ENCODE measurements around the gene SNAI1. TPM values are rescaled to one million over a fixed set of nuclear protein-coding genes. Genes with fewer than 3 reads are reported as not detected.

The SNAI1 gene
- total RNA-seq, 1 donor from 2014 or later: 26.4 TPM

DNA sequence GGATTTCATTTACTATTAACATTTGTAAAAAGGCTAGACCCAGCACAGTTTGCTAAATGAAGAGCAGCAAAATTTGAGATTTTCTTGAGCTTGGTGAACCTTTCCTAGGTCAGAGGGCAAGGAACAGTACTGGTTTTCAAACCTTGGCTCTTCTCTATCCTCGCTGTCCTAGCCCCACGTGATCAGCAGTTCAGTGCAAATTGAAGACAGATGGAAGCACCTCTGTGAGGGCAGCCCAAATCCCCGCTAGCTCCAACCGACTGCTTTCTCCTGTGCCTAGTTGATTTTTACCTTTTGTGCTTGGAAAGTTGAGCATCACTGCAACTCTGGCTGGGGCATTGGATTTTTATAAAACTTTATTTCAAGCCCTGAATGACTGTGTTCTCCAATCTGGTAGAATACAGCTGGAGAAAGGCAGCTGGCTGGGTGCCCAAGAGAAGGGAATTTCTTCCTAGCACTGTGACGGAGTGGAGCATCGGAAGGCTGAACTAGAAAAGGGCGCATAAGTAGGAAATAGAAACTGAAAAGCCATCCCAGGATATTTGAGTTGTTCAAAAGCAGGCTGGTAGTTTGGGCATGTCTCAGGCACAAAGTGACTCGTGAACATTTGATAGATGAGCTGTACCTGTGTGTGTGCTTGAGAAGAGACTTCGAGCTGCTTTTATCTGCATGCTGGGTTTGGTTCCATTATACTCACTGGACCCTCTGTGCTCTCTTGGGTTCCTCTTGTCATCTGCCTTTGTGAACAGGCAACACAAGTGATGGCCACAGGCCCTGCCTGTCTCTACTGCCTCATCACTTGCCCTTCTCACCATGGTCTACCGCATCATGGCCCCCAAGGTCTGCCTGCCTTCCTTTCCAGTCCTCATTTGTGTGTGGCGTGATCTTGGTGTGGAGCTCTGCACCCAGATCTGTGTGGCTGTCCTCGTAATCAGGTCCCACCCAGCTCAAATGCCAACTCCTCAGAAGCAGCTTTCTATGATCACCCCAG lies 44.3 kb upstream of the SNAI1 start:
- DNase-seq (ENCODE audit: low spot score): no peak
- Mint-ChIP-seq H3K4me3 (ENCODE audit: unreplicated experiment) (peak overlapping the region; percentile 97), H3K27me3 (ENCODE audit: unreplicated experiment) (peaks cover 5% of the 10 kb centered on the region), H3K9me3 (ENCODE audit: unreplicated experiment) (no peaks in the 10 kb centered on the region), H3K27ac (ENCODE audit: unreplicated experiment) (no peak overlapping the region), H3K4me1 (ENCODE audit: unreplicated experiment) (peaks cover 21% of the 10 kb centered on the region), H3K36me3 (ENCODE audit: low read depth, unreplicated experiment) (peaks cover 7% of the 10 kb centered on the region)
- TF ChIP-seq, protein P1, sequence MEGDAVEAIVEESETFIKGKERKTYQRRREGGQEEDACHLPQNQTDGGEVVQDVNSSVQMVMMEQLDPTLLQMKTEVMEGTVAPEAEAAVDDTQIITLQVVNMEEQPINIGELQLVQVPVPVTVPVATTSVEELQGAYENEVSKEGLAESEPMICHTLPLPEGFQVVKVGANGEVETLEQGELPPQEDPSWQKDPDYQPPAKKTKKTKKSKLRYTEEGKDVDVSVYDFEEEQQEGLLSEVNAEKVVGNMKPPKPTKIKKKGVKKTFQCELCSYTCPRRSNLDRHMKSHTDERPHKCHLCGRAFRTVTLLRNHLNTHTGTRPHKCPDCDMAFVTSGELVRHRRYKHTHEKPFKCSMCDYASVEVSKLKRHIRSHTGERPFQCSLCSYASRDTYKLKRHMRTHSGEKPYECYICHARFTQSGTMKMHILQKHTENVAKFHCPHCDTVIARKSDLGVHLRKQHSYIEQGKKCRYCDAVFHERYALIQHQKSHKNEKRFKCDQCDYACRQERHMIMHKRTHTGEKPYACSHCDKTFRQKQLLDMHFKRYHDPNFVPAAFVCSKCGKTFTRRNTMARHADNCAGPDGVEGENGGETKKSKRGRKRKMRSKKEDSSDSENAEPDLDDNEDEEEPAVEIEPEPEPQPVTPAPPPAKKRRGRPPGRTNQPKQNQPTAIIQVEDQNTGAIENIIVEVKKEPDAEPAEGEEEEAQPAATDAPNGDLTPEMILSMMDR (IDR thresholded peaks at IDR 0.05; ENCODE audit: unreplicated experiment): no peak

DNA sequence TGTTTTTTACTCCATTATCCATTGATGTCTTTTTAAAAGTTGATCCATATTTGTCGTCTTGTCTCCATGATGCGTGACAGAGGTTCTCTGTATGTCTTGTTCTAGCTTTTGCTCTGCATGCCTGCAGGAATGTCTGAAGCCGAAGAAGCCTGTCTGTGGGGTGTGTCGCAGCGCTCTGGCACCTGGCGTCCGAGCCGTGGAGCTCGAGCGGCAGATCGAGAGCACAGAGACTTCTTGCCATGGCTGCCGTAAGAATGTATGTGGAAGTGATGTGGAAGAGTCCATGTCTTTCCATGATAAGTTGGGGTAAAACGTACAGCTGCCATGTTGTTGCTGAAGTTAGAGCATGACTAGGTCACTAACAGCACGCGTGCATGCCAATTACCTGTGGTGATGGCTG lies 41.3 kb upstream of the SNAI1 start:
- H3K4me1 Mint-ChIP-seq (ENCODE audit: unreplicated experiment): peaks cover 21% of the 10 kb centered on the region
- peaks cover 12% of the 10 kb centered on the region for H3K36me3 Mint-ChIP-seq (ENCODE audit: low read depth, unreplicated experiment)
- H3K4me3 Mint-ChIP-seq (ENCODE audit: unreplicated experiment): no peak overlapping the region
- peak overlapping the region; percentile 85 for H3K27ac Mint-ChIP-seq (ENCODE audit: unreplicated experiment)
- peaks cover 5% of the 10 kb centered on the region for H3K27me3 Mint-ChIP-seq (ENCODE audit: unreplicated experiment)
- TF ChIP-seq, protein P1 (IDR thresholded peaks at IDR 0.05; ENCODE audit: unreplicated experiment): no peak
- DNase-seq (ENCODE audit: low spot score): no peak
- no peaks in the 10 kb centered on the region for H3K9me3 Mint-ChIP-seq (ENCODE audit: unreplicated experiment)

DNA sequence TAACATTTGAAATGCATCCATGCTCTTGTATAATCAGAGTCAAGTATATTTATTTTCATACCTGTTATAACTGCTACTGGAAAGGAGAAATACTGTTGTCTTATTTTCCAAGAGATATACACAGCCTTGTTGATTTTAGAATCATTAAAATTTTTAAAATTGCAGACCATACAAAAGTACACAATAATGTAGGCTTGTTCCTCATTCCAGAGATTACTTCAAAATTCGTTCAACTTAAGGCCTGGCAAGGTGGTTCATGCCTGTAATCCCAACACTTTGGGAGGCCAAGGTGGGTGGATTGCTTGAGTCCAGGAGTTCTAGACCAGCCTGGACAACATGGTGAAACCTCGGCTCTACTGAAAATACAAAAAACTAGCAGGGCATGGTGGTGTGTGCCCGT lies 40.5 kb upstream of the SNAI1 start:
- TF ChIP-seq, protein P1 (IDR thresholded peaks at IDR 0.05; ENCODE audit: unreplicated experiment): no peak
- H3K27ac Mint-ChIP-seq (ENCODE audit: unreplicated experiment): no peak overlapping the region
- DNase-seq (ENCODE audit: low spot score): no peak
- no peaks in the 10 kb centered on the region for H3K9me3 Mint-ChIP-seq (ENCODE audit: unreplicated experiment)
- H3K36me3 Mint-ChIP-seq (ENCODE audit: low read depth, unreplicated experiment): peaks cover 16% of the 10 kb centered on the region
- H3K4me1 Mint-ChIP-seq (ENCODE audit: unreplicated experiment): peaks cover 14% of the 10 kb centered on the region
- no peak overlapping the region for H3K4me3 Mint-ChIP-seq (ENCODE audit: unreplicated experiment)
- H3K27me3 Mint-ChIP-seq (ENCODE audit: unreplicated experiment): peaks cover 2% of the 10 kb centered on the region

DNA sequence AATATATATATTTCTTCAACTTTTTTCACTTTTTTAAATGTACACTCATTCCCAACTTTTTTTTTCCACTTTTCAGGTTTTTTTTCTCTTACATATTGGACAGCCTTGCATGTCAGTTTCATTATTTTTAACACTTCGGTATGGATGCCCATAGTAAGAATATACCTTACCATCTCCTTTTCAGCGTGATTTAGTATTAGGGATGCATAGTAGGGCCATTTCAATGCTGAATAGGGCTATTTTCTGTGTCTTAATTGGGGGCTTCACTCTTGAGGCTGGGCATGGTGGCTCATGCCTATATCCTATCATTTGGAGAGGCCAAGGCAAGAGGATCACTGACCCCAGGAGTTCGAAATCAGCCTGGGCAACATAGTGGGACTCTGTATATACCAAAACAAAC lies 39.8 kb upstream of the SNAI1 start:
- Mint-ChIP-seq H3K27ac (ENCODE audit: unreplicated experiment) (no peak overlapping the region), H3K4me3 (ENCODE audit: unreplicated experiment) (no peak overlapping the region), H3K36me3 (ENCODE audit: low read depth, unreplicated experiment) (peaks cover 19% of the 10 kb centered on the region), H3K9me3 (ENCODE audit: unreplicated experiment) (no peaks in the 10 kb centered on the region), H3K4me1 (ENCODE audit: unreplicated experiment) (peaks cover 8% of the 10 kb centered on the region), H3K27me3 (ENCODE audit: unreplicated experiment) (peaks cover under 1% of the 10 kb centered on the region)
- no peak for DNase-seq (ENCODE audit: low spot score)
- TF ChIP-seq, protein P1 (IDR thresholded peaks at IDR 0.05; ENCODE audit: unreplicated experiment): no peak

DNA sequence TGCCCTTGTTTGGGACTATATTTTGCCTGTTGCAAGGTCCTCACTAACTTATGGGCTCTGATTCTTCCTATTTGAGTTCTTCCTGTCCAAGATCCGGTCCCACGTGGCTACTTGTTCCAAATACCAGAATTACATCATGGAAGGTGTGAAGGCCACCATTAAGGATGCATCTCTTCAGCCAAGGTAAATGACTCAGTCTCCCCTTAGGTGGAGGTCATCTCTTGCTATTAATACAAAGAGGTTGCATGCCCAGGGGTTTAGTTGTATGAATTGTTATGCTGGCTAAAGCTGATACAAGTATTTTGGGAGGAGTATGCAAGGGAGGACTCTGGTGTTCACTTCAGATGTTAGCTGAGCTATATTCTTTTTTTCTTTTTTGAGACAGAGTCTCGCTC lies 37.5 kb upstream of the SNAI1 start:
- H3K4me3 Mint-ChIP-seq (ENCODE audit: unreplicated experiment): peak overlapping the region; percentile 12
- H3K9me3 Mint-ChIP-seq (ENCODE audit: unreplicated experiment): no peaks in the 10 kb centered on the region
- H3K4me1 Mint-ChIP-seq (ENCODE audit: unreplicated experiment): no peaks in the 10 kb centered on the region
- no peak for DNase-seq (ENCODE audit: low spot score)
- no peak overlapping the region for H3K27ac Mint-ChIP-seq (ENCODE audit: unreplicated experiment)
- H3K27me3 Mint-ChIP-seq (ENCODE audit: unreplicated experiment): peaks cover 1% of the 10 kb centered on the region
- TF ChIP-seq, protein P1 (IDR thresholded peaks at IDR 0.05; ENCODE audit: unreplicated experiment): no peak
- H3K36me3 Mint-ChIP-seq (ENCODE audit: low read depth, unreplicated experiment): peaks cover 32% of the 10 kb centered on the region
